HPDE6-E6E7 (cell line): Measurements from ENCODE around the gene KCNJ14.
"Not testable (repeated sequence)": the region's sequence is repeated elsewhere in the genome, so short reads cannot be mapped to it uniquely, and the experiment has no call there.

Experiments
- DNase-seq: peaks from one replicate; pipeline ENCODE4 v3.0.0; 2011; ENCODE audit warnings: missing footprints; ENCODE audit errors: extremely low spot score

KCNJ14 gene

DNA sequence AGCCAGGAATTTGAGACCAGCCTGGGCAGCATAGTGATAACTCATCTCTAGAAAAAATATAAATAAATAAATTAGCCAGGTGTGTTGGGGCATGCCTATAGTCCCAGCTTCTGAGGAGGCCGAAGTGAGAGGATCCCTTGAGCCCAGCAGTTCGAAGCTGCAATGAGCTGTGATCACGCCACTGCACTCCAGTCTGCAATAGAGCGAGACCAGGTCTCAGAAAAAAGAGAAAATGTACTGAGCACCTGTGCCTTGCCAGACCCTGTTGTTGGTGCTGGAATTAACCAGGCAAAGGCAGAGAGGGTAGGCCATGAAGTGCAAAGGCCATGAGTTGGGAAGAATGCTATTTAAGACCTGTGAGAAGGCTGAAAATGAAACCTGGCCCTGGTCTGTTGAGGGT is 16.5 kb downstream of the KCNJ14 start:
- no peak for DNase-seq

GRCh38 chr19:48473161-48473966 is 18.0 kb downstream of the KCNJ14 start:
- DNase-seq = no peak

GRCh38 chr19:48474084-48474592 is 18.8 kb downstream of the KCNJ14 start:
- DNase-seq = no peak

DNA sequence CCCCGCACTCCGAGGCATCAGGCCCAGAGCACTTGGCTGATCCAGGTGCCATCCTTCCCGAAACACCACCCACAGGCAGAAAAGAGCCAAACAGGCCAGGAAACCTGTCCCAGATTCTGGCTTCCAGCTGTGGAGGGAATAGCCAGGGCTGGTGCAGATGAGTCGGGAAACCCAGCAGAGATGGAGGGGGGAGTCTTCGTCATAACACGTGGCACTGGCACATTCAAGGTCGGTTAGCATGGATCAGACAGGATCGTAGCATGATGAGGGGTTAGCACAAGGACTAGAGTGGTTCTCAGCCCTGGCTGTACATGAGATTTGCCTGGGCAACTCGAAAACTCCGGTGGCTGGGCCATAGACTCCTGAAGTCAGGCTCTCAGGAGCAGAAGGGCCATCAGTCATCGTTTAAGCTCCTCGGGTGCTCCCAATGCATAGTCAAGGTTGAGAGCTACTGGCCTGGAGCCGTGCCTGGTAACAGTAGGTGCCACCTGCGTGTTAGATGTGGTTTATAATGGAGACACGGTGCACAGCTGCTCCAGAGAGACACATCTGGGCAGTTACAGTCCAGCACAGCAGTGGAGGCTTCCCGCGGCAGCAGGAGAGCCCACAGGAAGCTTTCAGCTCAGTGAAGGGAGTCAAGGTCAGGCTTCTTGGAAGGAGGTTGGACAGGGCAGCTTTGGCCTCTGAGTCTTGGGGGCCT is 20.1 kb downstream of the KCNJ14 start:
- no peak for DNase-seq

GRCh38 chr19:48476176-48476575 is 20.8 kb downstream of the KCNJ14 start:
- no peak for DNase-seq

DNA sequence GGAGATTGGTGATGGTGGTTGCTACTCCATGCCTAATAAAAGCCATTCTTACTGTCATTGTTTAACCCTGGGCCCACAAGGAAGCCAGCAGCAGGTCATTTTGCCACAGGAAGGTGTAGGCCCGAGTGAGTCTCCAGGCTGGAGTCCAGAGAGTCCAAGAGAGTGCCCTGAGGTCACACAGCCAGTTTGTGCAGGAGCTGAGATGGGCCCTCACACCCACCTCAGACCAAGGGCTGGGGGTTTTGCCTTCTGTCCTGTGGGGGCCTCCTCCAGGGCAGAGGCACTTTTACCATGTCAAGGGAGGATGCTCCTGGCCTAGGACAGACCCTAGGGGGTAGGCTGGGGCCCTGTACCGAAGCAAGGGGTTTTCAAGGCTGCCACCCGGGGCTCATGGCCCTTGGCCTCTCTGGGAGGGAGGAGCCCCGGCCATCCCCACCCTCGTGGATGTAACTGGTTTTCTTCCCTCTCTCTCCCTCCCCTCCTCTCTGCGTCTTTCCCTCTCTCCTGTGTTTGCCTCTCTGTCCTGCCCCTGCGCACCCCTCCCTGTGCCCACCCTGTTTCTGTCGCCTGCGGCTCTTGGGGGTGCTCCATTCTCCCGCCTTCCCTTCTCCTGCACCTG is 21.8 kb downstream of the KCNJ14 start:
- no peak for DNase-seq

DNA sequence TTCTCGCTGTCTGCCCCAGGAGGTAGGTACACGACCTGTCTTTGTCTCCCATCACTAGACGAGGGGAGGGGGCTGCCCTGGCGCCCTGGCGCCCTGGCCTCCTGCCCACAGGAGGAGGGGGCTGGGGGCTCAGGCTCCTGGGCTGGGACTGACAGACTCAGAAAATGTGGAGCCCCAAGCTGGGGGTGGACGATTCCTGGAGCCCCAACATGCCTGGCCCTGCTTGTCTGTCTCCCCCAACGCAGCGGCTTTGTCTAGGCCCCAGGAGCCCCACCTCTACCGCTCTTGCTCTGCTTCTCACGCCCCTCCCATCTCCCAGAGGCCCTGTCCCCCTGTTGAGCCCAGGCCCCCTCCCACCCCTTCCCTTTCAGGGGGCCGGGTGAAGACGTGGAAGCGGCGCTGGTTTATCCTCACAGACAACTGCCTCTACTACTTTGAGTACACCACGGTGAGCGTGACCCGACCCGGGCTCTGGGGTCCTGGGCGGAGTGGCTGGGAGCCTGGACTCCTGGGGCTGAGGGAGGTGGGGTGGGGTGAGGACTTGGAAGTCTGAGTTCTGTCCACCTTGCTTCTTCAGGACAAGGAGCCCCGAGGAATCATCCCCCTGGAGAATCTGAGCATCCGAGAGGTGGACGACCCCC is 22.4 kb downstream of the KCNJ14 start:
- no peak for DNase-seq

DNA sequence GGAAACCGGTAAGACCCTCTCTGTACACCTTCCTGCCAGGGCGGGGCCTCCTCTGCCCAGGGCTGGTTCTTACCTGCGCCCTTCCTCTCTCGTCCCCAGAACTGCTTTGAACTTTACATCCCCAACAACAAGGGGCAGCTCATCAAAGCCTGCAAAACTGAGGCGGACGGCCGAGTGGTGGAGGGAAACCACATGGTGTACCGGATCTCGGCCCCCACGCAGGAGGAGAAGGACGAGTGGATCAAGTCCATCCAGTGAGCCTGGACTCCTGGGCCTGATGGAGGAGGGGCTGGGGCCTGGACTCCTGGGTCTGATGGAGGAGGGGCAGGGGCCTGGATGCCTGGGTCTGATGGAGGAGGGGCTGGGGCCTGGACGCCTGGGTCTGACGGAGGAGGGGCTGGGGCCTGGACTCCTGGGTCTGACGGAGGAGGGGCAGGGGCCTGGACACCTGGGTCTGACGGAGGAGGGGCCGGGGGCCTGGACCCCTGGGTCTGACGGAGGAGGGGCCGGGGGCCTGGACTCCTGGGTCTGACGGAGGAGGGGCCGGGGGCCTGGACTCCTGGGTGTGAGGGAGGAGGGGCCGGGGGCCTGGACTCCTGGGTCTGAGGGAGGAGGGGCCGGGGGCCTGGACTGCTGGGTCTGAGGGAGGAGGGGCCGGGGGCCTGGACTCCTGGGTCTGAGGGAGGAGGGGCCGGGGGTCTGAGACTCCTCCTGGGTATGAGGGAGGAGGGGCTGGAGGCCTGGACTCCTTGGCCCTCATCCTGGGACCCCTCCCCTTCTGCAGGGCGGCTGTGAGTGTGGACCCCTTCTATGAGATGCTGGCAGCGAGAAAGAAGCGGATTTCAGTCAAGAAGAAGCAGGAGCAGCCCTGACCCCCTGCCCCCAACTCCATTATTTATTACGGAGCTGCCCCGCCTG is 23.2 kb downstream of the KCNJ14 start:
- DNase-seq = no peak

DNA sequence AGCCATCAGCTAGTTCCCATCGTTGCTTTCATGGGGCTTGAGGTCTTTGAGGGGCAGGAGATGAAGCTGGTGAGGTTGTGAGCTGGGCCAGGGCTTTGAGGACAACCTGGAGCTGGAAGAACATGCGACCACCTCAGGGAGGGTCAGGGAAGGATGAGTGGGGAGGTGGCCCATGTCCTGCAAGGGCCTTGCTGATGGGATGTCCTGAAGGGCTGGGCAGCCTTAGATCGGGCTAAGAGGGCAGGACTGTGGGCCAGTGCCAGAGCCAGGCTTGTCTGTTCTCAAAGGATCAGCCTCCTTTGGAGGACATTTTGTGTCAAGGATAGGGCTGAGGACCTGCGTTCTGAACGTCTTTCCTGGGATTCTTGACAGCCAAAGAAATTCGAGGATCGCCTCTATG is 24.3 kb downstream of the KCNJ14 start:
- no peak for DNase-seq

DNA sequence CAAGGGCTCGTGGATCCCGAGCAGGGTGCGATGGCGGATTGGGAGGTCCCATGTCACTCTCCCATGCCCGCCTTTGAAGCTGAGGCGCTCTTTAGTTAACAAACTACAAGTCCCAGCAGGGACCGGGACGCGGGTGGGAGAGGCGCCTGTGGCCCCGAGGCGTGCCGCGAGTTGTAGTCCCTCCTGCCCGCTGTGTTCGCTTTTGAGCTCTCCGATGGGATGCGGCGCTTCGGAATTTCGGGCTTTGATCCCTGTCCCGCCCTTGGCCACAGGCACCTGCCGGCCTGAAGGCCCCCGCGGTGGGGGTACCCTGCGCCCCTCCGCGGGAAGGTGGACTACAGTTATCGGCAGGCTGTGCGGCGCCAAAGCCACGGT is 24.8 kb downstream of the KCNJ14 start:
- DNase-seq = peak; percentile 29

DNA sequence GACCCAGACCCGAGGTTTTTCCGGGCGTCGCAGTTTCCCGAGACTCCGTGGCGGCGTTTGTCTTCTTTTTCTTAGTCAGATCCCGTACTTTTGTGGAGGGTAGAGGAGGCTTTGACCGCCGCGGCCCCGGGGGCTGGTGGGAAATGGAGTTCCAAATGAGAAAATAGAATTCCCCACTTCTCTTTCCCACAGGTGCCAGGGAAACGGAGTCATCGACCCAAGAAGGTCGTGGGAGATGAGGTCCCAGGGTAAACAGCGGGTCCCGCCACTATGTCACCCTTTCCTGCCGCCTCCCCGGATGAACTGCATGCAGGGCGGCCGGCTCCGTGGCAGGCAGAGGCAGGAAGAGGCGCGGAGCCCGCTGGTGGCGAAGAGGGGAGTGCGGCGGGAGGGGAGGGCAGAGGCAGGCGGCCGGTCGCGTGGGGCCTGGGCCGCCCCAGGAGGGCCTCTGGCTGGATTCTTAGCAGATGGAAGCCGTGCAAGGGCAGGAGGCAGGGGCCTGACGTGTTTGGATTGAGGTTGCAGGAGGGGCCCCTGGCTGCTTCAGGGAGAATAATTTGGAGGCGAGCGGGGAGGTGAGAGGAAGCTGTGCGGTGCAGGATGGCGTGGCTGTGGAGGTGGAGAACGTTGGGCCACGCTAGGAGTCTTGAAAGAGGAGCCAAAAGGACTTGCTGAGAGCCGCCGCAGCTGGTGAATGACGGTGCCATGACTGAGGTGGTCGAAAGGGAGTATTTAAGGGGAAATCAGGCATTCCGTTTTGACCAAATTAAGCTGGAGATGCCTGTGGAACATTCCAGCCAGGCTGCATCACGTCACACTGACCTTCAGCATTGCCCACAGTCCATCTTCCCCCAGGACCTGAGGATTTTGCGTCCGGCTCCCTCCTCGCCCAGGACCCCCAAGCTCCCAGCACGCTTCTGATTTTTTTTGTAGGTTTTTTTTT is 25.5 kb downstream of the KCNJ14 start:
- DNase-seq = no peak

GRCh38 chr19:48481846-48482639 is 26.7 kb downstream of the KCNJ14 start:
- DNase-seq = no peak

DNA sequence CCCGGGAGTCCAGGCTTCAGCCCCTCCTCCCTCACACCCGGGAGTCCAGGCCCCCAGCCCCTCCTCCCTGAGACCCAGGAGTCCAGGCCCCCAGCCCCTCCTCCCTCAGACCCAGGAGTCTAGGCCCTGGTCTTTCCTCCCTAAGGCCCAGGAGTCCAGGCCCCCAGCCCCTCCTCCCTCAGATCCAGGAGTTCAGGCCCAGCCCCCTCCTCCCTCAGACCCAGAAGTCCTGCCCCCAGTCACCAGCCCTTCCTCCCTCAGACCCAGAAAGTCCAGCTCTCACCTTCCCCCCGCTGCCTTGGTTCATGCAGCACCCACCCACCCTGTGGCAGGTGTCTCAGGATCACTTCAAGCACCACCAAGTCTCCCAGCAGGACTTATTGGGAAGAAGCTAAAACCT is 27.9 kb downstream of the KCNJ14 start:
- DNase-seq = no peak

GRCh38 chr19:48484247-48484893 is 29.0 kb downstream of the KCNJ14 start:
- DNase-seq = no peak

DNA sequence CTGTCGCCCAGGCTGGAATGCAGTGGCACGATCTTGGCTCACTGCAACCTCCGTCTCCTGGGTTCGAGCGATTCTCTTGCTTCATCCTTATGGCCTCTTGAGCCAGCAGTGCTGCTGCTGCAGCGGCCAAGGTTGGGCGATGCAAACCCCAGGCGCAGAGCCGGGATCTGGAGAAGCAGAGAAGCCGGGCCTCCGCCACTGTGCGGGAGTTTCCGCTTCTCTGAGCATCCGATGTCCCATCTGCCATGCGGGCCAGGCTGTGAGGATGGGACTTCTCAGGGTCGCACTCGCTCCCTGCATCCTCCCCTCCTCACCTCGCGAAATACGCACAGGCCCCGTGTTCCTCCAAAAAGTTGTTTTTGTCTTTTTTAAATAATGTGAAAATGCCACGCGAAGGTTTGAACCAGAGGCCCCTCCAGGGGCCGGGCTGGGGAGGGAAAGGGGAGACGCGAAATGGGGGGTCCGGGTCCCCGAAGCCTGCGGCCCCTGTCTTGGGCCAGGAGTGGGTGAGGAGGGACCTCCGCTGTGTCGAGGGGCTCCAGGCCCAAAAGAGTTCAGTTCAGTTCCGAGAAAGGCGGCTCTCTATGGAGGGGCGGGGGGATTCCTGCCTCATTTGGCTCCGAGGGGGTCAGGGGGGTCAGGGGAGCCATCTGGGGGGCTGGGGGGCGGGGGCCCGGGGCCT is 29.7 kb downstream of the KCNJ14 start:
- DNase-seq = no peak

DNA sequence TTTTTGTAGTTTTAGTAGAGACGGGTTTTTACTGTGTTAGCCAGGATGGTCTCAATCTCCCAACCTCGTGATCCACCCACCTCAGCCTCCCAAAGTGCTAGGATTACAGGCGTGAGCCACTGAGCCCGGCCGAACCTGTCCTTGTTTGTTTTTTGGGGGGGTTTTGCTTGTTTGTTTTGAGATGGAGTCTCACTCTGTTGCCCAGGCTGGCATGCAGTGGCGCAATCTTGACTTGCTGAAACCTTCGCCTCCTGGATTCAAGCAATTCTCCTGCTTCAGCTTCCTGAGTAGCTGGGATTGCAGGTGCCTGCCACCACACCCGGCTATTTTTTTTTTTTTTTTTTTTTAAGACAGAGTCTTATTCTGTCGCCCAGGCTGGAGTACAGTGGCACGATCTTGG is 31.3 kb downstream of the KCNJ14 start:
- DNase-seq = not testable (repeated sequence)

- no peak for DNase-seq
These were observed 32.2 kb downstream of the KCNJ14 start for GRCh38 chr19:48487544-48487943.

- peak; percentile 91 for DNase-seq
These were observed 32.6 kb downstream of the KCNJ14 start for GRCh38 chr19:48487948-48488347.
